Skin of body (tissue), 2 donors: Measurements from ENCODE around the gene TTC28. TPM values are rescaled to one million over a fixed set of nuclear protein-coding genes. Genes with fewer than 3 reads are reported as not detected.

ENCODE experiments used
- DNase-seq: peaks from one replicate; lab custom pipeline; 2025; lab: John Stamatoyannopoulos, UW
- total RNA-seq: library from RNA; depleted of rRNA; stranded (reverse); fragments of >200 nt; gene quantifications from one replicate; pipeline ENCODE4 v1.2.3, GENCODE V29; 2014

TTC28 gene
- total RNA-seq, 1 donor from 2014 or later, result 29.0 TPM

GRCh38 chr22:27975381-27976013 is 704.1 kb downstream of the TTC28 start:
- no peak for DNase-seq

DNA sequence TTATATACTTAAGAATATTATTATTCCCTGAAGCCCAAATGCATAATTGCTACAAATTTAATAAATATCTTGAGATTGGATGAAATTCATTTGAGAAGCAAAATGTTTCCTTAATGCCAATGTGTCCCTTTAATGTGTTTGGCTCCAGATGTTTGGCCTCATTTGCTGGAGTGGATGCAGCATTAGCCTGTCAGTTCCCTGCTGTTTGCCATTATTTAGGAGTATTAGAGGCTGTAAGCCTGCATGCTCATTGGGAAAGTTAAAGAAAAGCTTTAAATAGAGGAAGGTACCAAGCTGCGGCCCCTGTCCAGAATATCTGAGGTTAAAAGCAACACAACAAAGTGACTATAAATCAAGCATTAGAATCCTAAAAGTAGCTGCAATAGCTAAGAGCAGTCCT is 705.8 kb downstream of the TTC28 start:
- DNase-seq, result no peak

DNA sequence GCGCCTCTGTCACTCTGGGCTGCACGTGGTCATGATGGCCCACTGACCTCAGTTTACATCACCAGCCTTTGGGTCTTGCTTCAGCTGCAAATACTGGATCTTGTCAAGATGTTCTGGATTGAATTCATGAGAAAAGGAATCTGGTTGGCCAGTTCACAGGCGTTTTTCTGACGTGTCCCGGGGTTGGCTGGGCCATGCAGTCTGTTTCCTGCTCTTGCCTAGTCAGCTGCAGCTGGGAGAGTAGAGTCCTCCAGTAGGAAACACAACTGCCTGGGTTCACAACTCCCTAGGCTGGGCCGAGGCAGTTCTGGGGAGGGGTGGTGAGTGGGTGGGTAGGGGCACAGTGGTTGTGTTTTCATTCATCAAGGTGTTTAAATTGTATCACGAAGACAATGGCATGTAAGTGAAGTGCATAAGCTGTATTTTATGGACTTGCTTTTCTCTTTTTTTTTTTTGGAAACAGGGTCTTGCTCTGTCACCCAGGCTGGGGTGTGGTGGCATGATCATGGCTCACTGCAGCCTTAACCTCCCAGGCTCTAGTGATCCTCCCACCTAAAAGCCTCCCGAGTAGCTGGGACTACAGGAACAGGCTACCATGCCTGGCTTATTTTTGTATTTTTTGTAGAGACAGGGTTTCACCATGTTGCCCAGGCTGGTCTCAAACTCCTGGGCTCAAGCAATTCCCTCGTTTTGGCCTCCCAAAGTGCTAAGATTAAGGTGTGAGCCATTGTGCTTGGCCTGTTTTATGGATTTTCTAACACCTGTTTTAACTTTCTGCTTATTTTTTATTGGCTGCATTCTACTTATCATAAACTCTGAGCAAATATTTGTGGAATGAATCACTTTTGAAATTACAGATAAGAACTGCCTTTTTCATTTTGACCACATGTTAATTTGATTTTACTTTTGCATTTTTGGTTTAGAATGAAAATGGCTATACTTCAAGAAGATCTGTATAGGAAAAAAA is 706.6 kb downstream of the TTC28 start:
- no peak for DNase-seq

DNA sequence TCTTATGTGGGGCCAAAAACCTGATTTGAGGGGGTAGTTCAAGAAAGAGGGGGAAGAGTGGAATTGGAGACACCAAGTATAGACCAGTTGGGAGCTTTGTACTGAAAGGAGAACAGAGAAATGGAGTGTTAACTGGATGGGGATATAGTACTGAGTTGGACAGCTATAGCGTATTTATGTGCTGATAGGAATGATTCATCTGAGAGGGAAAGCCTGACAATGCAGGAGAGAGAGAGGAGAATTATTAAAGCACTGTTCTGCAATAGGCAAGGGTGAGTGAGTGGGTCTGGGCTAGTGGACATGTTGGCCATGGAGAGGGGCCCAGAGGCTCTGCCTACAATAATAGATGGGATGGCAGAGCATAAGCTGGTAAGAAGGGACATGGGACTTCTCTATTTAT is 707.7 kb downstream of the TTC28 start:
- DNase-seq, result no peak

GRCh38 chr22:27970596-27971220 is 708.9 kb downstream of the TTC28 start:
- no peak for DNase-seq

- DNase-seq, result no peak
Observed at GRCh38 chr22:27966168-27967064, 713.2 kb downstream of the TTC28 start.

GRCh38 chr22:27962268-27963044 is 717.2 kb downstream of the TTC28 start:
- no peak for DNase-seq

GRCh38 chr22:27961680-27962079 is 718.0 kb downstream of the TTC28 start:
- DNase-seq, result no peak

GRCh38 chr22:27961182-27961581 is 718.5 kb downstream of the TTC28 start:
- no peak for DNase-seq

- no peak for DNase-seq
Observed at GRCh38 chr22:27959335-27960090, 720.1 kb downstream of the TTC28 start.

DNA sequence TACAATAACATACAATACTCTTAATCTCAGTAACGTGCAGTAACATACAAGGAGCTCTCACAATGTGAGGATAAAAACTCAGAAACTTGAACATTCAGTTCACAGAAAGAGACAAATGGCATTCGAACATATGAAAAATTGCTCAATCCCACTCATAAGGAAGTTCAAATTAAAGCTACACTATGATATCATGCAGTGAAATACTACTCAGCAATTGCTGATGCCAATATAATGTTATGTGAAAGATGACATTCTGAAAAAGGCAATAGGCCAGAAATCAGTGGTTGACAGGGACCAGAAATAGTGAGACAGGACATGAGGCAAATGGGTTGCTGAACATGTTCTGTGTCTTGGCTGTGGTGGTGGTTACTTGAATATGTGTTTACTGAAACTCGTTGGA is 726.9 kb downstream of the TTC28 start:
- DNase-seq, result no peak

DNA sequence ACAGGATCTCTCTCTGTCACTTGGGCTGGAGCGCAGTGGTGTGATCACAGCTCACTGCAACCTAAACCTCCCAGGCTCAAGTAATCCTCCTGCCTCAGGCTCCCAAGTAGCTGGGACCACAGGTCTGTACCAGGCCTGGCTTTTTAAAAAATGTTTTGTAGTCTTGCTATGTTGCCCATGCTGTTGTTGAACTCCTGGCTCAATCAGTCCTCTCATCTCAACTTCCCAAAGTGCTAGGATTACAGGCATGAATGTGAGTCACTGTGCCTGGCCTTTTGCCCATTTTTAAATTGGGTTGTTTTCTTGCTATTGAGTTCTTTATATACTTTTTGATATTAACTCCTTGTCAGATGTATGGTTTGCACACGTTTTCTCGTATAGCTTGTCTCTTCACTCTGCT is 727.5 kb downstream of the TTC28 start:
- DNase-seq, result no peak

GRCh38 chr22:27949421-27949820 is 730.2 kb downstream of the TTC28 start:
- no peak for DNase-seq

- DNase-seq, result no peak
Observed at GRCh38 chr22:27948569-27948968, 731.1 kb downstream of the TTC28 start.

DNA sequence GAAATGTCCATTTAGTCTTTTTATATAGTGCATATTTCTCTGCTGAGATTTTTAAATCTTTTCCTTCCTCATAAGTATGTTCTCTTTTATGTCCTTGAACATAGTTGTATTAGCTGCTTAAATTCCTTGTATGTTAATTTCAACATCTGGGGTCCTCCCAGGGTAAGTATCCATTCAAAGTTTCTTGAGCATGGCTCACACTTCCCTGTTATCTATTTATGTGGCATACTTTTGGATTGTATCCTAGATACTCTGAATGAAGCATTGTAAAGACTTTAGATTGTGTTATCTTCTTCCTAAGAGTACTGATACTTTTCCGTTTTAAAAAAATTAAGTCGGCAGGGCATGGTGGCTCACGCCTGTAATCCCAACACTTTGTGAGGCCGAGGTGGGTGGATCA is 732.2 kb downstream of the TTC28 start:
- no peak for DNase-seq

DNA sequence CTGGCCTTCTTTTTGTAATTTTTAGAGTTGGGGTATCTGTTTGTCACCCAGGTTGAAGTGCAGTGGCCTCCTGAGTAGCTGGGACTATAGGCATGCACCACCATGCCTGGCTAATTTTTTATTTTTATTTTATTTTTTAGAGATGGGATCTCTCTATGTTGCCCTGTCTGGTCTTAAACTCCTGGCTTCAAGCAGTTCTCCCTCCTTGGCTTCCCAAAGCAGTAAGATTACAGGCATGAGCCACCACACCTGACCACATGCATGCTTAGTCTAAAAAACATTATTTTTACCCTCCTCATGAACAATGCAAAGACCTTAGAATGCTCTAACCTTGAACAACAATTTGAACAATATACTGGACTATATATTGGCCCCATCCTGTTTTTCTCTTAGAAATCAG is 738.5 kb downstream of the TTC28 start:
- DNase-seq, result no peak

GRCh38 chr22:27937453-27937852 is 742.2 kb downstream of the TTC28 start:
- DNase-seq, result no peak

DNA sequence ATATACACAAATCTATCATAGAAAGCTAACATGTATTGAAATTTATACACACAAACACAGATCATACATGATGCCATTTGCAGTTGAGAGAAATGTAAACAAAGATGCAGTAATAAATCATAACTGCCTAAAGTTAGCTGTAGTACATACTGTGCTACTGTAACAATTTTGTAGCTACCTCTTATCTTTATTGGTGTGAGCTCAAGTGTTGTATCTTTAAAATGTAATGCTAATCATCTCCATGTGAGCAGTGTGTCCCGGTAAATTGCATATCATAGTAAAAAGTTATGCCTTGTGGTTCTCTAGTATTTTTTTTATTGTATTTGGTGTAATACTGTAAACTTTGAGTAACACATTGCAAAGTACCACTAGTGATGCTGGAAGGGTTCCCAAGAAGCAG is 743.7 kb downstream of the TTC28 start:
- no peak for DNase-seq

GRCh38 chr22:27934069-27934468 is 745.6 kb downstream of the TTC28 start:
- DNase-seq, result no peak
